KMS-11 (cell line): Measurements from ENCODE around the gene PCK1.

Experiments
- H2AFZ ChIP-seq: fragments of 200-600 bp; sonication (generic); 2 replicates; pipeline ENCODE4 v1.6.1; 2016; ENCODE audit warnings: antibody characterized with exemption, mixed run types, low read depth
- H3K27ac ChIP-seq: fragments of 200-600 bp; sonication (generic); 2 replicates; pipeline ENCODE4 v1.6.1; 2016; ENCODE audit warnings: mild to moderate bottlenecking, mixed run types
- H3K27me3 ChIP-seq: fragments of 200-600 bp; sonication (generic); 2 replicates; pipeline ENCODE4 v1.6.1; 2017; ENCODE audit warnings: mild to moderate bottlenecking, low read depth, mixed run types, moderate library complexity; ENCODE audit not compliant: insufficient read depth
- H3K36me3 ChIP-seq: fragments of 200-600 bp; sonication (generic); 2 replicates; pipeline ENCODE4 v1.6.1; 2017; ENCODE audit warnings: mild to moderate bottlenecking, mixed run types; ENCODE audit not compliant: insufficient read depth
- H3K4me1 ChIP-seq: fragments of 200-600 bp; sonication (generic); 2 replicates; pipeline ENCODE4 v1.6.1; 2016; ENCODE audit warnings: mild to moderate bottlenecking, low read depth, mixed run types; ENCODE audit not compliant: poor library complexity, severe bottlenecking
- H3K4me2 ChIP-seq: fragments of 200-600 bp; sonication (generic); 2 replicates; pipeline ENCODE4 v1.7.0; 2016; ENCODE audit warnings: mild to moderate bottlenecking, mixed run types
- H3K4me3 ChIP-seq: fragments of 200-600 bp; sonication (generic); IDR thresholded peaks from 2 replicates; pipeline ENCODE4 v1.6.1; 2017; ENCODE audit warnings: low read depth, low read length, mixed read lengths; ENCODE audit not compliant: insufficient read depth
- H3K79me2 ChIP-seq: fragments of 200-600 bp; sonication (generic); 2 replicates; pipeline ENCODE4 v1.6.1; 2016; ENCODE audit warnings: low read depth, mixed run types; ENCODE audit not compliant: insufficient read depth
- H3K9ac ChIP-seq: fragments of 200-600 bp; sonication (generic); 2 replicates; pipeline ENCODE4 v1.6.1; 2016; ENCODE audit warnings: mild to moderate bottlenecking, mixed run types
- H4K20me1 ChIP-seq: fragments of 200-600 bp; sonication (generic); 2 replicates; pipeline ENCODE4 v1.6.1; 2016; ENCODE audit warnings: mild to moderate bottlenecking, mixed run types; ENCODE audit not compliant: insufficient read depth
- TF ChIP-seq, protein P1 (sequence below): fragments of 200-600 bp; sonication (generic); conservative IDR thresholded peaks from 2 replicates; pipeline ENCODE4 v1.6.1; 2017; ENCODE audit warnings: low read depth, mild to moderate bottlenecking, antibody characterized with exemption, low read length, moderate library complexity, mixed read lengths

PCK1 gene

DNA sequence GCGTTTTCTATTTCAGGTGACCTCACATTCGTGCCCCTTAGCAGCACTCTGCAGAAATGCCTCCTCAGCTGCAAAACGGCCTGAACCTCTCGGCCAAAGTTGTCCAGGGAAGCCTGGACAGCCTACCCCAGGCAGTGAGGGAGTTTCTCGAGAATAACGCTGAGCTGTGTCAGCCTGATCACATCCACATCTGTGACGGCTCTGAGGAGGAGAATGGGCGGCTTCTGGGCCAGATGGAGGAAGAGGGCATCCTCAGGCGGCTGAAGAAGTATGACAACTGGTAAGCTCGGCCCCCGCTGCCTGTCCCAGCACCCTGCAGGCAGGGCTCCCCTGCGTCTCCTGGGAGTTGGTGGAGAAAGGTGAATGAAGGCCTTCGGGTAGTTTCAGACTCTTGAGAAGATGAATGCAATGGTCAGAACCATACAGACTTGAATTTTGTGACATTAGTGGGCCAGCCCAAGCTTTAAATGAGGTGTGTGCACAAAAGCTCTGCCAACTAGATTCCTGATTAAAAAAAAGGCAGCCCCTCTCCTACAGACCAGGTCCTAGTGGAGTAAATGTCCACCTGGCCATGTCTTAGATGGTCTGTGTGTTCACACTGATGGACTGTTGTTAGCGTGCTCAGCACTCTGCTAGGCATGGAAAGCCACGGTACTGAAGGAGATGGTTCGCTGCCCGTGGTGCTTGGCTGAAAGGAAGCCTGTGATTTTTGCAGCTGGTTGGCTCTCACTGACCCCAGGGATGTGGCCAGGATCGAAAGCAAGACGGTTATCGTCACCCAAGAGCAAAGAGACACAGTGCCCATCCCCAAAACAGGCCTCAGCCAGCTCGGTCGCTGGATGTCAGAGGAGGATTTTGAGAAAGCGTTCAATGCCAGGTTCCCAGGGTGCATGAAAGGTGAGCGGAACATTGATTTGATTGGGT lies 708 bp downstream of the PCK1 start:
- no peak overlapping the region for H3K9ac ChIP-seq
- H2AFZ ChIP-seq: no peak overlapping the region
- H3K4me1 ChIP-seq: no peaks in the 10 kb centered on the region

DNA sequence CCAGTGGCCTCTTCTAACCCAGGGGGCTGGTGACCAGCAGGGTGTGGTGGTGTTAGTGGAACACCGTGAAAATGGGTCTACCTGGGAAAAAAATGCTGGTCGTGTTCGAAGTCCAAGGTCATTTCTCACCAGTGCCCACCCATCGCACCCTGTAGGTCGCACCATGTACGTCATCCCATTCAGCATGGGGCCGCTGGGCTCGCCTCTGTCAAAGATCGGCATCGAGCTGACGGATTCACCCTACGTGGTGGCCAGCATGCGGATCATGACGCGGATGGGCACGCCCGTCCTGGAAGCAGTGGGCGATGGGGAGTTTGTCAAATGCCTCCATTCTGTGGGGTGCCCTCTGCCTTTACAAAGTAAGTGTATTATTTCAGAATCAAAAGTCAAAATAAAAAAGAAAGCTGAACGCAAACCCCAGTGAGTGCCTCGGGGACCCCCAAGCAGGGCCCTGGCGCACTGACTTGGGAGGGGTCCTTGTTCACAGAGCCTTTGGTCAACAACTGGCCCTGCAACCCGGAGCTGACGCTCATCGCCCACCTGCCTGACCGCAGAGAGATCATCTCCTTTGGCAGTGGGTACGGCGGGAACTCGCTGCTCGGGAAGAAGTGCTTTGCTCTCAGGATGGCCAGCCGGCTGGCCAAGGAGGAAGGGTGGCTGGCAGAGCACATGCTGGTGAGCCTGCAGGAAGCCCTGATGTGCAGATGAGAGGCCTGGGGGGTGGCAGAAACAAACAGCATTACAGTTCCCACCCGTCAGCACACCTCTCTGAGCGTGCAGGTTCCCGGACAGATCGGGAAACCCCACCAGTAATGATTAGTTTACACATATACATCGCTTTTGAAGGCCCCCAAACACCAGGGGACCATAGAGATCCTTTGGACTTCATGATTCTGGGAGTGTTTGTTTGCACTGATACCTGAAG lies 1.9 kb downstream of the PCK1 start:
- Histone ChIP-seq H3K4me1 (no peaks in the 10 kb centered on the region), H3K9ac (no peak overlapping the region), H3K4me2 (no peak overlapping the region), H3K79me2 (no peaks in the 10 kb centered on the region), H2AFZ (no peak overlapping the region), H4K20me1 (no peaks in the 10 kb centered on the region), H3K27me3 (peaks cover 95% of the 10 kb centered on the region), H3K4me3 (no peak overlapping the region), H3K27ac (no peak overlapping the region), H3K36me3 (no peaks in the 10 kb centered on the region)
- TF ChIP-seq, protein P1, sequence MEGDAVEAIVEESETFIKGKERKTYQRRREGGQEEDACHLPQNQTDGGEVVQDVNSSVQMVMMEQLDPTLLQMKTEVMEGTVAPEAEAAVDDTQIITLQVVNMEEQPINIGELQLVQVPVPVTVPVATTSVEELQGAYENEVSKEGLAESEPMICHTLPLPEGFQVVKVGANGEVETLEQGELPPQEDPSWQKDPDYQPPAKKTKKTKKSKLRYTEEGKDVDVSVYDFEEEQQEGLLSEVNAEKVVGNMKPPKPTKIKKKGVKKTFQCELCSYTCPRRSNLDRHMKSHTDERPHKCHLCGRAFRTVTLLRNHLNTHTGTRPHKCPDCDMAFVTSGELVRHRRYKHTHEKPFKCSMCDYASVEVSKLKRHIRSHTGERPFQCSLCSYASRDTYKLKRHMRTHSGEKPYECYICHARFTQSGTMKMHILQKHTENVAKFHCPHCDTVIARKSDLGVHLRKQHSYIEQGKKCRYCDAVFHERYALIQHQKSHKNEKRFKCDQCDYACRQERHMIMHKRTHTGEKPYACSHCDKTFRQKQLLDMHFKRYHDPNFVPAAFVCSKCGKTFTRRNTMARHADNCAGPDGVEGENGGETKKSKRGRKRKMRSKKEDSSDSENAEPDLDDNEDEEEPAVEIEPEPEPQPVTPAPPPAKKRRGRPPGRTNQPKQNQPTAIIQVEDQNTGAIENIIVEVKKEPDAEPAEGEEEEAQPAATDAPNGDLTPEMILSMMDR: no peak

More for the DNA sequence above, 708 bp downstream of the PCK1 start:
- Histone ChIP-seq H3K36me3 (no peaks in the 10 kb centered on the region), H3K27ac (no peak overlapping the region), H3K4me3 (no peak overlapping the region), H3K79me2 (no peaks in the 10 kb centered on the region), H3K4me2 (no peak overlapping the region), H4K20me1 (no peaks in the 10 kb centered on the region), H3K27me3 (peaks cover 95% of the 10 kb centered on the region)
- TF ChIP-seq, protein P1: no peak

DNA sequence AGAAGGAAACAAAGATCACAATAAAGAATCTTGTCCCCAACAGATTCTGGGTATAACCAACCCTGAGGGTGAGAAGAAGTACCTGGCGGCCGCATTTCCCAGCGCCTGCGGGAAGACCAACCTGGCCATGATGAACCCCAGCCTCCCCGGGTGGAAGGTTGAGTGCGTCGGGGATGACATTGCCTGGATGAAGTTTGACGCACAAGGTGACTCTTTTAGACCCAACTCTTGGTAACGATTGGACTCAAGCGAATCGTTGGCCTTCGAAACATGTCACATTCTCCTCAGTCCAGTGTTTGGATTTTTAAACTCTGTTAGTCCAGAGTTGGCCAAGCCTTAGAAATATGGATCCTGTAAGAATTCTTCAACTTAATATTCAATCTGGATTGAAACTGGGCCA lies 2.6 kb downstream of the PCK1 start:
- H3K27me3 ChIP-seq: peaks cover 94% of the 10 kb centered on the region
- TF ChIP-seq, protein P1: no peak

DNA sequence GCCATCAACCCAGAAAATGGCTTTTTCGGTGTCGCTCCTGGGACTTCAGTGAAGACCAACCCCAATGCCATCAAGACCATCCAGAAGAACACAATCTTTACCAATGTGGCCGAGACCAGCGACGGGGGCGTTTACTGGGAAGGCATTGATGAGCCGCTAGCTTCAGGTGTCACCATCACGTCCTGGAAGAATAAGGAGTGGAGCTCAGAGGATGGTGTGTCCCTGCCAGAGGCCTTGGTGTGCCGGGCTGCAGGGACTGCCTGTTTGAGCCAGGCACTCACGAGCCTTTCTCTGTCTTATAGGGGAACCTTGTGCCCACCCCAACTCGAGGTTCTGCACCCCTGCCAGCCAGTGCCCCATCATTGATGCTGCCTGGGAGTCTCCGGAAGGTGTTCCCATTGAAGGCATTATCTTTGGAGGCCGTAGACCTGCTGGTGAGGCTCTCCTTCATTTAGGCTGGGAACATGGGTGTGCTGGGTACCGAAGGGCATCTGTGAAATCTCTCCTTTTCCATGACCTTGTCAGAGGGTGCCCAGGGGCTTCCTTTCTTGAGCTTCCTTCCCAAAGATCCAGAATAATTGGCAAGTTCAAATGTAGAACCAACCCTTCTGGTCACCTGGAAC lies 3.4 kb downstream of the PCK1 start:
- H3K27me3 ChIP-seq: peaks cover 94% of the 10 kb centered on the region
- no peak overlapping the region for H3K4me2 ChIP-seq
- H2AFZ ChIP-seq: no peak overlapping the region
- no peak overlapping the region for H3K4me3 ChIP-seq
- TF ChIP-seq, protein P1: no peak
- no peaks in the 10 kb centered on the region for H3K36me3 ChIP-seq
- no peak overlapping the region for H3K9ac ChIP-seq
- no peaks in the 10 kb centered on the region for H3K79me2 ChIP-seq
- H3K27ac ChIP-seq: no peak overlapping the region
- no peaks in the 10 kb centered on the region for H3K4me1 ChIP-seq
- H4K20me1 ChIP-seq: no peaks in the 10 kb centered on the region

More for the DNA sequence above, 2.6 kb downstream of the PCK1 start:
- Histone ChIP-seq H3K27ac (no peak overlapping the region), H4K20me1 (no peaks in the 10 kb centered on the region), H3K4me3 (no peak overlapping the region), H3K4me2 (no peak overlapping the region), H3K79me2 (no peaks in the 10 kb centered on the region), H3K36me3 (no peaks in the 10 kb centered on the region), H3K4me1 (no peaks in the 10 kb centered on the region), H2AFZ (no peak overlapping the region), H3K9ac (no peak overlapping the region)
